ENCODE measurements around the gene TMC6. TPM values are rescaled to one million over a fixed set of nuclear protein-coding genes. Genes with fewer than 3 reads are reported as not detected.

Gene TMC6
- polyA plus RNA-seq, 1 of the 3 experiments (the other 2 are of a cell fraction): 5.5 TPM

DNA sequence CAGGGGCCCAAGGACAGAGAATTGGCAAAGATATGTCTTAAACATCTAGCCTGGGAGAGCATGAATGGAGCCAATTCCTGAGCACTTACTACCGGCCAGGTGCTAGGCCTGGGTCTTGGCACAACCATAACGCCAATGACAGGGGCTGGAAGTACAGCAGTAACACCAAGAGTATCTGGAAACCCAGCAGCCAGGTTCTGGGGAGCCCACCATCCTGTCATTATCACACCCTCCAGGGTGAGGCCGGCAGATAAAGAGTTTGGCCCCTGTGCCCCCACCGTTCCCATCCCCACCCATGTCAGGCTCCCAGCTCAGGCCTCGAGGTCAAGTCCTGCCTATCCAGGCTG is 1.5 kb upstream of the TMC6 start:
- H3K4me2 ChIP-seq: no peak overlapping the region
- CTCF ChIA-PET: interaction anchor here (0.7 to 8.0 kb wide), 9 partner anchors 8 to 111 kb away, joined by 3 to 100 read pairs (median 3); partner anchors contain the start of gene C17orf99
- H3K79me2 ChIP-seq (ENCODE audit: insufficient read depth): no peaks in the 10 kb centered on the region
- H3K4me1 ChIP-seq (ENCODE audit: control insufficient read depth in 1 of 2, insufficient read depth in 2 of 2, low read depth in 1 of 2, low read length in 1 of 2): peaks cover 4 to 39% of the 10 kb centered on the region in 2 experiments; a peak in 1 of 4 replicates
- H3K9ac ChIP-seq: no peak overlapping the region
- 83% methylated on average over 5 of the region's 5 CpGs for WGBS (ENCODE audit: low lambda C conversion rate)
- no peak overlapping the region for H3K4me3 ChIP-seq (ENCODE audit: low read depth in 2 of 2, low read length in 1 of 2)
- no peaks in the 10 kb centered on the region for H4K20me1 ChIP-seq (ENCODE audit: insufficient read depth)
- no peaks in the 10 kb centered on the region for H3K9me3 ChIP-seq
- no peak overlapping the region for H2AFZ ChIP-seq (ENCODE audit: low read depth)
- DNase-seq: no peak
- peaks cover 3% of the 10 kb centered on the region for H3K27me3 ChIP-seq (ENCODE audit: insufficient read depth)
- POLR2A ChIA-PET: interaction anchor here (0.5 kb wide), 1 partner anchor 132 kb away, joined by 3 read pairs; no protein-coding TSS in a partner anchor
- H3F3A ChIP-seq (replicated peaks; ENCODE audit: insufficient read depth): no peaks in the 10 kb centered on the region
- no peaks in the 10 kb centered on the region for H3K9me2 ChIP-seq
- H3K36me3 ChIP-seq (replicated peaks in 1 of 2; ENCODE audit: control insufficient read depth in 1 of 2, insufficient read depth in 2 of 2, low read length in 1 of 2): no peaks in the 10 kb centered on the region
- TF ChIP-seq RCOR1 (IDR thresholded peaks at IDR 0.05; ENCODE audit: low read length) (no peak), FOXM1 (IDR thresholded peaks at IDR 0.05; ENCODE audit: low read depth) (no peak), MXI1 (IDR thresholded peaks at IDR 0.05; ENCODE audit: low read depth, low read length) (no peak)
- H3K27ac ChIP-seq (ENCODE audit: low read depth in 2 of 2, low read length in 1 of 2): no peak overlapping the region

DNA sequence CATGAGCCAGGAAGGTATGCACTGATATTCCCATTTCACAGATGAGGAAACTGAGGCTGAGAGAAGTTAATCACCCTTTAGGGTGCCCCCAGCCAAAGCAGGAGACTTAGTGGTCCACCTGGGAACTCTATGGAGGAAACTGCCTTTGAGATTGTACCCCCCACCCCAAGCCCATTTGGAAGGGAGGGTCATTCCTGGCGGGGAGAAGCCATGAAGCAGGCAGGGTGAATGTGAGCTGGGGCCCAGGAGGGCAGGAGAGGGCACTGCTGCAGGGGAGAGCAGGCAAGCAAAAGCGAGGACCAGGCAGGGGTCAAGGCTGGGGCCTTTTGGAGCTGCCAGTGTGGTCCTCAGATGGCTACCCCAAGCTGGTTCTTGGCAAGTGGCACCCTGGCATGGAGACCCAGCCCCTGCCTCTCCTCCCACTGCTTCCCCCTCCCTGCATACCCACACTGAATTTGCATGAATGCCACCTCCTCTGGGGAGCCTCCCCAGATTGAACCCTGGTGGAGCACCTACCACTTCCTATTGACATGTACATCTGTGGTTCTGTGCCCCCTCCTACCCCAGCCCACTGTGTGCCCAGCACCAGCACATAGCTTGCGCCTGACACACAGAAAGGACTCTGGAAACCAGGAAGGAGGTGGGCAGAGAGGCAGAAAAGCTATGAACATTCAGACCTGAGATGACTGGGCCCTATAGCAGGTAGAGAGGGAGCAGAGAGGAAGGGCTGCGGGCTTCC is 965 bp upstream of the TMC6 start:
- CTCF ChIA-PET: interaction anchor here (0.7 to 8.0 kb wide), 10 partner anchors 9 to 121 kb away, joined by 3 to 100 read pairs (median 4); partner anchors contain the start of gene TK1
- H3K9me2 ChIP-seq: no peaks in the 10 kb centered on the region
- TF ChIP-seq FOXJ3 (CRISPR knock-in tag; IDR thresholded peaks at IDR 0.05) (no peak), RAD21 (IDR thresholded peaks at IDR 0.05; ENCODE audit: low read length) (no peak), SIN3A (IDR thresholded peaks at IDR 0.05; ENCODE audit: borderline replicate concordance, low read depth, low read length) (no peak), GABPA (IDR thresholded peaks at IDR 0.05; ENCODE audit: low read depth) (no peak)
- TF ChIP-seq, protein P1, sequence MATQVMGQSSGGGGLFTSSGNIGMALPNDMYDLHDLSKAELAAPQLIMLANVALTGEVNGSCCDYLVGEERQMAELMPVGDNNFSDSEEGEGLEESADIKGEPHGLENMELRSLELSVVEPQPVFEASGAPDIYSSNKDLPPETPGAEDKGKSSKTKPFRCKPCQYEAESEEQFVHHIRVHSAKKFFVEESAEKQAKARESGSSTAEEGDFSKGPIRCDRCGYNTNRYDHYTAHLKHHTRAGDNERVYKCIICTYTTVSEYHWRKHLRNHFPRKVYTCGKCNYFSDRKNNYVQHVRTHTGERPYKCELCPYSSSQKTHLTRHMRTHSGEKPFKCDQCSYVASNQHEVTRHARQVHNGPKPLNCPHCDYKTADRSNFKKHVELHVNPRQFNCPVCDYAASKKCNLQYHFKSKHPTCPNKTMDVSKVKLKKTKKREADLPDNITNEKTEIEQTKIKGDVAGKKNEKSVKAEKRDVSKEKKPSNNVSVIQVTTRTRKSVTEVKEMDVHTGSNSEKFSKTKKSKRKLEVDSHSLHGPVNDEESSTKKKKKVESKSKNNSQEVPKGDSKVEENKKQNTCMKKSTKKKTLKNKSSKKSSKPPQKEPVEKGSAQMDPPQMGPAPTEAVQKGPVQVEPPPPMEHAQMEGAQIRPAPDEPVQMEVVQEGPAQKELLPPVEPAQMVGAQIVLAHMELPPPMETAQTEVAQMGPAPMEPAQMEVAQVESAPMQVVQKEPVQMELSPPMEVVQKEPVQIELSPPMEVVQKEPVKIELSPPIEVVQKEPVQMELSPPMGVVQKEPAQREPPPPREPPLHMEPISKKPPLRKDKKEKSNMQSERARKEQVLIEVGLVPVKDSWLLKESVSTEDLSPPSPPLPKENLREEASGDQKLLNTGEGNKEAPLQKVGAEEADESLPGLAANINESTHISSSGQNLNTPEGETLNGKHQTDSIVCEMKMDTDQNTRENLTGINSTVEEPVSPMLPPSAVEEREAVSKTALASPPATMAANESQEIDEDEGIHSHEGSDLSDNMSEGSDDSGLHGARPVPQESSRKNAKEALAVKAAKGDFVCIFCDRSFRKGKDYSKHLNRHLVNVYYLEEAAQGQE (IDR thresholded peaks at IDR 0.05; ENCODE audit: low read depth, low read length): no peak
- TF ChIP-seq, protein P2, sequence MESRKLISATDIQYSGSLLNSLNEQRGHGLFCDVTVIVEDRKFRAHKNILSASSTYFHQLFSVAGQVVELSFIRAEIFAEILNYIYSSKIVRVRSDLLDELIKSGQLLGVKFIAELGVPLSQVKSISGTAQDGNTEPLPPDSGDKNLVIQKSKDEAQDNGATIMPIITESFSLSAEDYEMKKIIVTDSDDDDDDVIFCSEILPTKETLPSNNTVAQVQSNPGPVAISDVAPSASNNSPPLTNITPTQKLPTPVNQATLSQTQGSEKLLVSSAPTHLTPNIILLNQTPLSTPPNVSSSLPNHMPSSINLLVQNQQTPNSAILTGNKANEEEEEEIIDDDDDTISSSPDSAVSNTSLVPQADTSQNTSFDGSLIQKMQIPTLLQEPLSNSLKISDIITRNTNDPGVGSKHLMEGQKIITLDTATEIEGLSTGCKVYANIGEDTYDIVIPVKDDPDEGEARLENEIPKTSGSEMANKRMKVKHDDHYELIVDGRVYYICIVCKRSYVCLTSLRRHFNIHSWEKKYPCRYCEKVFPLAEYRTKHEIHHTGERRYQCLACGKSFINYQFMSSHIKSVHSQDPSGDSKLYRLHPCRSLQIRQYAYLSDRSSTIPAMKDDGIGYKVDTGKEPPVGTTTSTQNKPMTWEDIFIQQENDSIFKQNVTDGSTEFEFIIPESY (IDR thresholded peaks at IDR 0.05; ENCODE audit: borderline replicate concordance, low read depth): no peak
- 99% methylated on average over 4 of the region's 4 CpGs for WGBS (ENCODE audit: low lambda C conversion rate)
- no peak for DNase-seq
- H3K79me2 ChIP-seq (ENCODE audit: insufficient read depth): no peaks in the 10 kb centered on the region
- no peaks in the 10 kb centered on the region for H3K9me3 ChIP-seq
- peak overlapping the region; percentile 100; the same call in 1 of the 2 replicates for H3K4me2 ChIP-seq
- POLR2A ChIA-PET: interaction anchor here (0.5 kb wide), 1 partner anchor 133 kb away, joined by 3 read pairs; no protein-coding TSS in a partner anchor
- no peak overlapping the region for H3K4me3 ChIP-seq (ENCODE audit: low read depth in 2 of 2, low read length in 1 of 2)
- no peaks in the 10 kb centered on the region for H4K20me1 ChIP-seq (ENCODE audit: insufficient read depth)
- no peak overlapping the region for H3K9ac ChIP-seq
- no peaks in the 10 kb centered on the region for H3K36me3 ChIP-seq (replicated peaks in 1 of 2; ENCODE audit: control insufficient read depth in 1 of 2, insufficient read depth in 2 of 2, low read length in 1 of 2)
- H3K27me3 ChIP-seq (ENCODE audit: insufficient read depth): peaks cover 3% of the 10 kb centered on the region
- H3K4me1 ChIP-seq (ENCODE audit: control insufficient read depth in 1 of 2, insufficient read depth in 2 of 2, low read depth in 1 of 2, low read length in 1 of 2): peaks cover 4 to 39% of the 10 kb centered on the region in 2 experiments; a peak in 1 of 4 replicates
- no peaks in the 10 kb centered on the region for H3F3A ChIP-seq (replicated peaks; ENCODE audit: insufficient read depth)
- no peak overlapping the region for H2AFZ ChIP-seq (ENCODE audit: low read depth)
- no peak overlapping the region for H3K27ac ChIP-seq (ENCODE audit: low read depth in 2 of 2, low read length in 1 of 2)

All from SK-N-SH (cell line).